Measurements from ENCODE around the gene OPA3.

The OPA3 gene

GRCh38 chr19:45598267-45599001 lies 13.8 kb upstream of the OPA3 start:
- DNase-seq (ENCODE audit: low read depth), result no peak

- DNase-seq (ENCODE audit: low read depth), result no peak
Observed at GRCh38 chr19:45597425-45598111, 13.0 kb upstream of the OPA3 start.

- no peak for DNase-seq (ENCODE audit: low read depth)
Observed at GRCh38 chr19:45595814-45596213, 11.2 kb upstream of the OPA3 start.

- no peak for DNase-seq (ENCODE audit: low read depth)
Observed at GRCh38 chr19:45593520-45593919, 8.9 kb upstream of the OPA3 start.

- no peak for DNase-seq (ENCODE audit: low read depth)
Observed at GRCh38 chr19:45592366-45592765, 7.8 kb upstream of the OPA3 start.

GRCh38 chr19:45591638-45592005 lies 7.0 kb upstream of the OPA3 start:
- DNase-seq (ENCODE audit: low read depth), result no peak

GRCh38 chr19:45591004-45591637 lies 6.5 kb upstream of the OPA3 start:
- no peak for DNase-seq (ENCODE audit: low read depth)

GRCh38 chr19:45590300-45591003 lies 5.8 kb upstream of the OPA3 start:
- DNase-seq (ENCODE audit: low read depth), result no peak

- DNase-seq (ENCODE audit: low read depth), result no peak
Observed at GRCh38 chr19:45589768-45590167, 5.2 kb upstream of the OPA3 start.

- DNase-seq (ENCODE audit: low read depth), result no peak
Observed at GRCh38 chr19:45587873-45588272, 3.3 kb upstream of the OPA3 start.

- no peak for DNase-seq (ENCODE audit: low read depth)
Observed at GRCh38 chr19:45585158-45585577, 566 bp upstream of the OPA3 start.

GRCh38 chr19:45581576-45581975 lies 3.0 kb downstream of the OPA3 start:
- DNase-seq (ENCODE audit: low read depth), result no peak

- DNase-seq (ENCODE audit: low read depth), result no peak
Observed at GRCh38 chr19:45578861-45579260, 5.7 kb downstream of the OPA3 start.

GRCh38 chr19:45577111-45577905 lies 7.3 kb downstream of the OPA3 start:
- DNase-seq (ENCODE audit: low read depth), result peak; percentile 83

- no peak for DNase-seq (ENCODE audit: low read depth)
Observed at GRCh38 chr19:45576682-45577081, 7.9 kb downstream of the OPA3 start.

GRCh38 chr19:45575216-45575615 lies 9.4 kb downstream of the OPA3 start:
- no peak for DNase-seq (ENCODE audit: low read depth)

- DNase-seq (ENCODE audit: low read depth), result no peak
Observed at GRCh38 chr19:45574526-45574925, 10.1 kb downstream of the OPA3 start.

GRCh38 chr19:45571457-45572220 lies 13.0 kb downstream of the OPA3 start:
- DNase-seq (ENCODE audit: low read depth), result no peak

- no peak for DNase-seq (ENCODE audit: low read depth)
Observed at GRCh38 chr19:45569619-45570421, 14.8 kb downstream of the OPA3 start.

GRCh38 chr19:45568732-45569131 lies 15.9 kb downstream of the OPA3 start:
- DNase-seq (ENCODE audit: low read depth), result no peak
